H1 (cell line): Measurements from ENCODE around the gene PTGDS. TPM values are rescaled to one million over a fixed set of nuclear protein-coding genes. Genes with fewer than 3 reads are reported as not detected.

Experiments
- BCL11A ChIP-seq, 2 experiments: IDR thresholded peaks; one replicate each; pipeline ENCODE4 v1.6.1; 2011; ENCODE audit warnings: low read depth in 2 of 2, low read length in 2 of 2, mild to moderate bottlenecking in 2 of 2
- EP300 ChIP-seq, 2 experiments: IDR thresholded peaks; 1 replicate in 1 of 2; 2 replicates in 1 of 2; pipeline ENCODE4 v1.6.1; 2011 to 2012; ENCODE audit warnings: low read depth in 2 of 2, low read length in 2 of 2, mild to moderate bottlenecking in 2 of 2, borderline replicate concordance in 1 of 2, inconsistent platforms in 1 of 2, moderate library complexity in 1 of 2
- NRF1 ChIP-seq: IDR thresholded peaks from 2 replicates; pipeline ENCODE4 v1.6.1; 2011; ENCODE audit warnings: mild to moderate bottlenecking, low read depth, low read length, improper control_type of control experiment
- YY1 ChIP-seq: IDR thresholded peaks from 2 replicates; pipeline ENCODE4 v1.6.1; 2011; ENCODE audit warnings: low read depth, mild to moderate bottlenecking, low read length
- polyA plus RNA-seq, 7 experiments: library from polyadenylated mRNA; depleted of rRNA in 3 of 7; stranded (reverse) in 5 of 7; unstranded in 2 of 7; fragments of >200 nt in 5 of 7; fragments of 200-250 nt in 2 of 7; gene quantifications; 1 replicate in 5 of 7; 2 replicates in 1 of 7; 4 replicates in 1 of 7; pipeline versions ENCODE4 v1.2.1 to v1.2.3, GENCODE V29; 2011 to 2013; ENCODE audit warnings: missing spikeins in 2 of 7, mixed read lengths in 2 of 7
- total RNA-seq: library from RNA; stranded (reverse); fragmentation: NEBNext Ultra II Directional; extraction: Animal tissue kit (Norgen Biotek cat#: 25700); gene quantifications from 2 replicates; pipeline ENCODE4 v1.2.1, GENCODE V29; 2021

PTGDS gene
- total and polyA plus RNA-seq, 2 of the 8 experiments (the other 6 are each of a cell fraction or from before 2014, with no cell fraction given): 1.7 to 2.3 TPM

- TF ChIP-seq BCL11A (IDR thresholded peaks at IDR 0.05; ENCODE audit: low read depth in 2 of 2, low read length in 2 of 2): no peak
- no peak for TF ChIP-seq NRF1
- no peak for TF ChIP-seq YY1
- no peak for TF ChIP-seq EP300 (IDR thresholded peaks at IDR 0.05; ENCODE audit: borderline replicate concordance in 1 of 2, low read depth in 2 of 2, low read length in 2 of 2)
- TF ChIP-seq, all 59 proteins: peak for 0
These were observed 6.5 kb downstream of the PTGDS start (continued) for GRCh38 chr9:136983656-136984314.
